Body of pancreas (tissue), 4 donors: Measurements from ENCODE around the gene C9orf43.

Experiments
- POLR2A ChIP-seq, 3 donors: fragments of 450-650 bp; IDR thresholded peaks; one replicate each; pipeline ENCODE4 v1.6.1; 2016; ENCODE audit warnings: antibody characterized with exemption in 3 of 3, mild to moderate bottlenecking in 2 of 3
- TF ChIP-seq, protein P1 (sequence below), 7 experiments: fragments of 450-650 bp in 4 of 7; fragments of 200-600 bp in 3 of 7; sonication (generic) in 3 of 7; IDR thresholded peaks; one replicate each; pipeline ENCODE4 v1.5.1; 2016 to 2019; ENCODE audit warnings: antibody characterized with exemption in 7 of 7

DNA sequence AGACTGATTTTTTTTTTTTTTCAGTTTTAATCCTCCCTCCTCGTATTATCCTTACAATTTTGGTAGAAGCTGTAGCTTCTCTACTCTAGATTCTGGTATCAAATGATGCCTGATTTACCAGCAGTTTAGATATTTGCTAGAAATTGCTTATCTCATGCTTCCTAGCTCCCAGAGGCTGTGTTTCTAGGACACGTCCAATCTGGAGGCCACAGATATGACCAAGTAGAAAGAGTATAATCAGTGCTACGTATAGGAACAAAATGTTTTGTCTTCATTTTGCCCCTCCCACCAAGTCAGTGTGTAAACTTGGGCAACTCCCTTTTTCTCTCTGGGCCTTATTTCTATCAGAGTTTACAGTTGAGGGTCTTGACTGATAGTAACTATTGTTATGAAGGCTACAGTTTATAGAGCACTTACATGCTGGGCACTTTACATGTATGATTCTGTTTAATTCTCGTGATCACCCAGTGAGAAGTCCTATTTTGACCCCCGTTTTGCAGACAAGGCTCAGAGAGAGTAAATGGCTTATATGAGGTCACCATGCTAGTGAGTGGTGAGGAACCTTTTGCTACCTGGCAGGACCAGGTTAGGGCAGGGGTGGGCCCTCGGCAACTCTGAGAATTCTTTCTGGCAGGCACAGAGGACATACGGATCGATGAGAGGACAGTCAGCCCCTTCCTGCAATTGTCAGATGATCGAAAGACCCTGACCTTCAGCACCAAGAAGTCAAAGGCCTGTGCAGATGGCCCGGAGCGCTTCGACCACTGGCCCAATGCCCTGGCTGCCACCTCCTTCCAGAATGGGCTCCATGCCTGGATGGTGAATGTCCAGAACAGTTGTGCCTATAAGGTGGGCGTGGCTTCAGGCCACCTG is 41.3 kb upstream of the C9orf43 start:
- TF ChIP-seq, protein P1, sequence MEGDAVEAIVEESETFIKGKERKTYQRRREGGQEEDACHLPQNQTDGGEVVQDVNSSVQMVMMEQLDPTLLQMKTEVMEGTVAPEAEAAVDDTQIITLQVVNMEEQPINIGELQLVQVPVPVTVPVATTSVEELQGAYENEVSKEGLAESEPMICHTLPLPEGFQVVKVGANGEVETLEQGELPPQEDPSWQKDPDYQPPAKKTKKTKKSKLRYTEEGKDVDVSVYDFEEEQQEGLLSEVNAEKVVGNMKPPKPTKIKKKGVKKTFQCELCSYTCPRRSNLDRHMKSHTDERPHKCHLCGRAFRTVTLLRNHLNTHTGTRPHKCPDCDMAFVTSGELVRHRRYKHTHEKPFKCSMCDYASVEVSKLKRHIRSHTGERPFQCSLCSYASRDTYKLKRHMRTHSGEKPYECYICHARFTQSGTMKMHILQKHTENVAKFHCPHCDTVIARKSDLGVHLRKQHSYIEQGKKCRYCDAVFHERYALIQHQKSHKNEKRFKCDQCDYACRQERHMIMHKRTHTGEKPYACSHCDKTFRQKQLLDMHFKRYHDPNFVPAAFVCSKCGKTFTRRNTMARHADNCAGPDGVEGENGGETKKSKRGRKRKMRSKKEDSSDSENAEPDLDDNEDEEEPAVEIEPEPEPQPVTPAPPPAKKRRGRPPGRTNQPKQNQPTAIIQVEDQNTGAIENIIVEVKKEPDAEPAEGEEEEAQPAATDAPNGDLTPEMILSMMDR (IDR thresholded peaks at IDR 0.05), result no peak
- no peak for TF ChIP-seq POLR2A (IDR thresholded peaks at IDR 0.05)
